ENCODE data around the gene EGFL7.
"Not testable (repeated sequence)": the region's sequence is repeated elsewhere in the genome, so short reads cannot be mapped to it uniquely, and the experiment has no call there.

Gene EGFL7

GRCh38 chr9:136698635-136699246, 36.0 kb downstream of the EGFL7 start:
- DNase-seq (ENCODE audit: low read depth): no peak

- DNase-seq (ENCODE audit: low read depth): no peak
Observed at GRCh38 chr9:136700304-136700703, 37.6 kb downstream of the EGFL7 start.

GRCh38 chr9:136700959-136701667, 38.4 kb downstream of the EGFL7 start:
- DNase-seq (ENCODE audit: low read depth): peak; percentile 40

GRCh38 chr9:136701668-136702053, 38.9 kb downstream of the EGFL7 start:
- no peak for DNase-seq (ENCODE audit: low read depth)

- no peak for DNase-seq (ENCODE audit: low read depth)
Observed at GRCh38 chr9:136703276-136703860, 40.7 kb downstream of the EGFL7 start.

- not testable (repeated sequence) for DNase-seq (ENCODE audit: low read depth)
Observed at GRCh38 chr9:136704741-136705140, 42.0 kb downstream of the EGFL7 start.

GRCh38 chr9:136705564-136705963, 42.8 kb downstream of the EGFL7 start:
- DNase-seq (ENCODE audit: low read depth): no peak

- no peak for DNase-seq (ENCODE audit: low read depth)
Observed at GRCh38 chr9:136707011-136707410, 44.3 kb downstream of the EGFL7 start.

- no peak for DNase-seq (ENCODE audit: low read depth)
Observed at GRCh38 chr9:136707849-136708517, 45.3 kb downstream of the EGFL7 start.

GRCh38 chr9:136709454-136710109, 46.9 kb downstream of the EGFL7 start:
- DNase-seq (ENCODE audit: low read depth): no peak

- no peak for DNase-seq (ENCODE audit: low read depth)
Observed at GRCh38 chr9:136710543-136710942, 47.8 kb downstream of the EGFL7 start.

GRCh38 chr9:136711219-136711648, 48.5 kb downstream of the EGFL7 start:
- not testable (repeated sequence) for DNase-seq (ENCODE audit: low read depth)

GRCh38 chr9:136711751-136712689, 49.3 kb downstream of the EGFL7 start, which contains the start of gene DIPK1B:
DIPK1B (plus strand) TSS chr9:136712572; CDS start chr9:136712666, 94 bp downstream.
- DNase-seq (ENCODE audit: low read depth): no peak

GRCh38 chr9:136712690-136713544, 50.2 kb downstream of the EGFL7 start:
- no peak for DNase-seq (ENCODE audit: low read depth)

GRCh38 chr9:136713550-136713949, 50.8 kb downstream of the EGFL7 start:
- DNase-seq (ENCODE audit: low read depth): no peak

- DNase-seq (ENCODE audit: low read depth): no peak
Observed at GRCh38 chr9:136714096-136714892, 51.6 kb downstream of the EGFL7 start.

- no peak for DNase-seq (ENCODE audit: low read depth)
Observed at GRCh38 chr9:136714893-136715274, 52.2 kb downstream of the EGFL7 start.

- no peak for DNase-seq (ENCODE audit: low read depth)
Observed at GRCh38 chr9:136717399-136717798, 54.7 kb downstream of the EGFL7 start.

All from stimulated activated CD8-positive, alpha-beta memory T cell treated with anti-CD3 and anti-CD28 coated beads, Interleukin-7, amount 100 ng/mL, for 24 hours (primary cell).